HUES48 (cell line): ENCODE data around the gene RASD1.

ENCODE experiments used
- H3K27ac ChIP-seq: one replicate; pipeline ENCODE4 v1.7.0; 2013; ENCODE audit warnings: low read depth, low read length, inconsistent platforms
- H3K27me3 ChIP-seq: 2 replicates; pipeline ENCODE4 v1.6.1; 2013; ENCODE audit warnings: mild to moderate bottlenecking, low read length; ENCODE audit not compliant: control insufficient read depth, insufficient read depth
- H3K36me3 ChIP-seq: 2 replicates; pipeline ENCODE4 v1.6.1; 2013; ENCODE audit warnings: low read length; ENCODE audit not compliant: control insufficient read depth, insufficient read depth
- H3K4me1 ChIP-seq: 2 replicates; pipeline ENCODE4 v1.6.1; 2013; ENCODE audit warnings: mild to moderate bottlenecking, low read length; ENCODE audit not compliant: control insufficient read depth, insufficient read depth
- H3K4me3 ChIP-seq: 2 replicates; pipeline ENCODE4 v1.5.1; 2013; ENCODE audit warnings: mild to moderate bottlenecking, low read depth, low read length
- H3K9ac ChIP-seq: 2 replicates; pipeline ENCODE4 v1.6.1; 2013; ENCODE audit warnings: mild to moderate bottlenecking, low read depth, low read length, moderate library complexity
- H3K9me3 ChIP-seq: 2 replicates; pipeline ENCODE4 v1.6.1; 2013; ENCODE audit warnings: low read length; ENCODE audit not compliant: control insufficient read depth, insufficient read depth

RASD1 gene

GRCh38 chr17:17508646-17509591, 12.7 kb upstream of the RASD1 start:
- no peaks in the 10 kb centered on the region for H3K9me3 ChIP-seq
- H3K9ac ChIP-seq, result no peak overlapping the region
- H3K27me3 ChIP-seq, result no peaks in the 10 kb centered on the region
- H3K36me3 ChIP-seq, result no peaks in the 10 kb centered on the region
- H3K4me3 ChIP-seq, result no peak overlapping the region
- H3K27ac ChIP-seq, result no peak overlapping the region
- H3K4me1 ChIP-seq, result no peaks in the 10 kb centered on the region

- H3K27ac ChIP-seq, result no peak overlapping the region
Measured at GRCh38 chr17:17508019-17508535, 11.9 kb upstream of the RASD1 start.

GRCh38 chr17:17507465-17508011, 11.3 kb upstream of the RASD1 start:
- H3K36me3 ChIP-seq, result no peaks in the 10 kb centered on the region
- H3K4me3 ChIP-seq, result no peak overlapping the region
- no peak overlapping the region for H3K27ac ChIP-seq
- H3K9me3 ChIP-seq, result no peaks in the 10 kb centered on the region
- no peaks in the 10 kb centered on the region for H3K27me3 ChIP-seq
- H3K9ac ChIP-seq, result no peak overlapping the region
- H3K4me1 ChIP-seq, result no peaks in the 10 kb centered on the region

More at GRCh38 chr17:17508019-17508535, 11.9 kb upstream of the RASD1 start:
- Histone ChIP-seq H3K4me3 (no peak overlapping the region), H3K4me1 (no peaks in the 10 kb centered on the region), H3K27me3 (no peaks in the 10 kb centered on the region), H3K9ac (no peak overlapping the region), H3K9me3 (no peaks in the 10 kb centered on the region), H3K36me3 (no peaks in the 10 kb centered on the region)

GRCh38 chr17:17506893-17507464, 10.8 kb upstream of the RASD1 start:
- Histone ChIP-seq H3K4me3 (no peak overlapping the region), H3K27ac (no peak overlapping the region), H3K9me3 (no peaks in the 10 kb centered on the region), H3K36me3 (no peaks in the 10 kb centered on the region), H3K27me3 (no peaks in the 10 kb centered on the region), H3K4me1 (no peaks in the 10 kb centered on the region), H3K9ac (no peak overlapping the region)

GRCh38 chr17:17506181-17506741, 10.1 kb upstream of the RASD1 start:
- Histone ChIP-seq H3K4me1 (no peaks in the 10 kb centered on the region), H3K27ac (no peak overlapping the region), H3K4me3 (no peak overlapping the region), H3K9me3 (no peaks in the 10 kb centered on the region), H3K27me3 (no peaks in the 10 kb centered on the region), H3K36me3 (no peaks in the 10 kb centered on the region), H3K9ac (no peak overlapping the region)

- H3K27ac ChIP-seq, result no peak overlapping the region
- H3K9ac ChIP-seq, result no peak overlapping the region
- no peak overlapping the region for H3K4me3 ChIP-seq
Measured at GRCh38 chr17:17505610-17506171, 9.5 kb upstream of the RASD1 start.

GRCh38 chr17:17505151-17505550, 9.0 kb upstream of the RASD1 start:
- Histone ChIP-seq H3K4me1 (no peaks in the 10 kb centered on the region), H3K9ac (no peak overlapping the region), H3K27ac (no peak overlapping the region), H3K36me3 (no peaks in the 10 kb centered on the region), H3K9me3 (no peaks in the 10 kb centered on the region), H3K4me3 (no peak overlapping the region), H3K27me3 (no peaks in the 10 kb centered on the region)

More at GRCh38 chr17:17505610-17506171, 9.5 kb upstream of the RASD1 start:
- Histone ChIP-seq H3K27me3 (no peaks in the 10 kb centered on the region), H3K9me3 (no peaks in the 10 kb centered on the region), H3K36me3 (no peaks in the 10 kb centered on the region), H3K4me1 (no peaks in the 10 kb centered on the region)

GRCh38 chr17:17504341-17505140, 8.3 kb upstream of the RASD1 start:
- no peaks in the 10 kb centered on the region for H3K4me1 ChIP-seq
- H3K36me3 ChIP-seq, result no peaks in the 10 kb centered on the region
- H3K27me3 ChIP-seq, result no peaks in the 10 kb centered on the region
- no peaks in the 10 kb centered on the region for H3K9me3 ChIP-seq
- H3K9ac ChIP-seq, result no peak overlapping the region
- no peak overlapping the region for H3K27ac ChIP-seq
- no peak overlapping the region for H3K4me3 ChIP-seq

GRCh38 chr17:17503566-17504130, 7.5 kb upstream of the RASD1 start:
- no peak overlapping the region for H3K27ac ChIP-seq
- H3K4me3 ChIP-seq, result no peak overlapping the region
- no peaks in the 10 kb centered on the region for H3K27me3 ChIP-seq
- H3K9ac ChIP-seq, result no peak overlapping the region
- no peaks in the 10 kb centered on the region for H3K4me1 ChIP-seq
- H3K9me3 ChIP-seq, result no peaks in the 10 kb centered on the region
- no peaks in the 10 kb centered on the region for H3K36me3 ChIP-seq
